ENCODE data around the gene GIPC1. TPM values are rescaled to one million over a fixed set of nuclear protein-coding genes. Genes with fewer than 3 reads are reported as not detected.

Gene GIPC1
- total RNA-seq, 1 donor: 155 TPM

DNA sequence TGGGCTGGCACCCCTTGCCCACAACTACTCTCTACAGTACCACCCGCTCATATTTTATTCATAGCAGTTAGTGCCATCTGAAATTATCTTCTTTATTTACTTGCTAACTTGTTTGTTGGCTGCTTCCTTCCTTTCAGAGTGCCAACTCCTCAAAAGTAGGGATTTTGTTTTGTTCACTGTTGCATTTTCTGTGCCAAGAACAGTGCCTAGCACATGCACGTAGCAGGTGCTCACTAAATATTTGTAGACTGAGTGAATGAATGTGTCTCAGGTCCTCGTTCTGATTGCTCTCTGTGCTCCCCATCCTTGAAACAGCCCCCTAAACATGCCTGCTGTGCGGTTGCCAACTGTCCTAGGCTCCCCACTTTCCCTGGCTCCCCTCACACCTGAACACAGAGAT is 1.5 kb downstream of the GIPC1 start:
- TF ChIP-seq, protein P1, sequence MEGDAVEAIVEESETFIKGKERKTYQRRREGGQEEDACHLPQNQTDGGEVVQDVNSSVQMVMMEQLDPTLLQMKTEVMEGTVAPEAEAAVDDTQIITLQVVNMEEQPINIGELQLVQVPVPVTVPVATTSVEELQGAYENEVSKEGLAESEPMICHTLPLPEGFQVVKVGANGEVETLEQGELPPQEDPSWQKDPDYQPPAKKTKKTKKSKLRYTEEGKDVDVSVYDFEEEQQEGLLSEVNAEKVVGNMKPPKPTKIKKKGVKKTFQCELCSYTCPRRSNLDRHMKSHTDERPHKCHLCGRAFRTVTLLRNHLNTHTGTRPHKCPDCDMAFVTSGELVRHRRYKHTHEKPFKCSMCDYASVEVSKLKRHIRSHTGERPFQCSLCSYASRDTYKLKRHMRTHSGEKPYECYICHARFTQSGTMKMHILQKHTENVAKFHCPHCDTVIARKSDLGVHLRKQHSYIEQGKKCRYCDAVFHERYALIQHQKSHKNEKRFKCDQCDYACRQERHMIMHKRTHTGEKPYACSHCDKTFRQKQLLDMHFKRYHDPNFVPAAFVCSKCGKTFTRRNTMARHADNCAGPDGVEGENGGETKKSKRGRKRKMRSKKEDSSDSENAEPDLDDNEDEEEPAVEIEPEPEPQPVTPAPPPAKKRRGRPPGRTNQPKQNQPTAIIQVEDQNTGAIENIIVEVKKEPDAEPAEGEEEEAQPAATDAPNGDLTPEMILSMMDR (IDR thresholded peaks at IDR 0.05; ENCODE audit: insufficient read depth, low read depth, low read length): no peak
- DNase-seq (ENCODE audit: low read depth): no peak

DNA sequence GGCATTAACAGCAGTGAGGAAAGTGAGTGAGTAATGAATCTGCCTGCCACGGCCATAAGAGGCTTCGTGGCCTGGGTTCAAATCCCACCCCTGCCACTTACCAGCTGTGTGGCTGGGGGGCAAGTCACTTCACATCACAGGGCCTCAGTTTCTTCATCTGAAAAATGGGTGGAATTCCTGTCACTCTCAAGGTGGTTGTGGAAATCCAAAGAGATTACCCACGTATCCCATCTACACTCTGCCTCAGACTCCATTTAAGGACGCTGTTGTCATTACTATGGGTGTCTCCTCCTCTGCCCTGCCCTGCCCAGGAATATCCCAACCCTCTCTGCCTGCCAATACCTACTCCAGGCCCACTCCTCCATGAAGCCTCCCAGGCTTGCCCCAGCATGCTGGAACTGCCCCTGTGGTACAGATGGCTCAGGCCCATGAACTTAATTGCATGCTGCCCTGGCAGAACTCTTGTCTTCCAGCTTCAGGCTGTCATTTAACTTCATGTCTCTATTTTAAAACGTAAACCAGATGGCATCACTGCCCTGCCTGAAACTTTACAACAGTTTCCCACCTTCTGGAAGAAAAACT is 3.1 kb downstream of the GIPC1 start:
- no peak for DNase-seq (ENCODE audit: low read depth)
- TF ChIP-seq, protein P1 (IDR thresholded peaks at IDR 0.05; ENCODE audit: insufficient read depth, low read depth, low read length): no peak
- H3K4me3 ChIP-seq (ENCODE audit: low read depth, low read length): no peak overlapping the region

More for the DNA sequence above, 1.5 kb downstream of the GIPC1 start:
- H3K4me3 ChIP-seq (ENCODE audit: low read depth, low read length): peak overlapping the region; percentile 83

DNA sequence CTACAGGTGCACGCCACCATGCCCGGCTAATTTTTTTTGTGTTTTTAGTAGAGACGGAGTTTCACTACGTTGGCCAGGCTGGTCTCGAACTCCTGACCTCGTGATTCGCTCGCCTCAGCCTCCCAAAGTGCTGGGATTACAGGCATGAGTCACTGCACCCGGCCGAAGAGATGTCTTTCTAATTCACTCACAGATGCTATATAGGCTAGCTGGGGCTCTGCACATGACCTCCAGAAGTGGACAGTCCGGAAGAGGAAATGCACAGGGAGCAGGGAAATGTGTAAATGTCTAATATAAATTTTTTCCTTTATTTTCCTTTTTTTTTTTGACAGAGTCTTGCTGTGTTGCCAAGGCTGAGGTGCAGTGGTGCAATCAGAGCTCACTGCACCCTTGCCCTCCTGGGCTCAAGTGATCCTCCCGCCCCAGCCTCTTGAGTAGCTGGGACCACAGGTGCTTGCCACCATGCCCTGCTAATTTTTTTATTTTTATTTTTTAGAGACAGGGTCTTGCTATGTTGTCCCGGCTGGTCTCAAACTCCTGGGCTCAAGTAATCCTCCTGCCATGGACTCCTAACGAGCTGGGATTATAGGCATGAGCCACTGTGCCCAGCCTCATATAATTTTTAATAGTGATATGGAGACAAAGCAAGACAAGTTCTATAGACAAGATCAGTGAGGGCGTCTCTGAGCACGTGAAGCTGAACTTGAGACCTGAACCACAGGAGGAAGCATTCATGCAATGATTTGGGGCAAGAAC is 8.4 kb downstream of the GIPC1 start:
- TF ChIP-seq, protein P1 (IDR thresholded peaks at IDR 0.05; ENCODE audit: insufficient read depth, low read depth, low read length): no peak
- no peak for DNase-seq (ENCODE audit: low read depth)
- no peak overlapping the region for H3K4me3 ChIP-seq (ENCODE audit: low read depth, low read length)

DNA sequence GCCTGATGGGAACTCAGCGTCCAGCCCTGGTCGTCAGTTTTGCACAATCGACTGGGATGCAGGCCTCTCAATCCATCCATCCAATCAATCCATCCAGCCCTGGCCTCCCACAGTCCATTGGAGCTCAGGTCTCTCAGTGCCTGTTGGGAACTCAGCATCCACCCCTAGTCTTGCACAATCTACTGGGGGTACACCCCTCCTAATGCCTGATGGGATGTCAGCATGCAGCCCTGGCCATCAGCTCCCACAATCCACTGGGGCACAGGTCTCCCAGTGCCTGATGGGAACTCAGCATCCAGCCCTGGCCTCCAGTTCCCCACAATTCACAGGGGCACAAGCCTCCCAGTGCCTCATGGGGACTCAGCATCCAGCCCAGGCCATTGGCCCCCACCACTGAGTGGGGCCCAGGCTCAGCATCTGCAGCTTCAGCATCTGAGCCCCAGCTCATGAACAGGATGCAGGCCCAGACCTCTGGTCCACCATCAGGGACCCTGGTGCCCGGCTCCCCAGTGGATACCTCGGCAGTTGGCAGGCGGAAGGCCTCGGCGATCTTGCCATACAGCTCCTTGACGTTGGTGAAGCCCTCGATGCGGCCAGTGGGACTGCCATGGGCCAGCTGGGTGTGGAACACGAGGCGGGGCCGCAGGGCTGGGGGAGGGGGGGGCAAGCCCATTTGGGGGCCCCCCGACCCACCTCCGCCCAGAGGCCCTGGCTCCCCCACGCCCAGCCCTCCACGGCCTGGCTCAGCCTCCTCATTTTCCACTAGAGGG is 13.6 kb downstream of the GIPC1 start:
- H3K4me3 ChIP-seq (ENCODE audit: low read depth, low read length): no peak overlapping the region
- TF ChIP-seq, protein P1 (IDR thresholded peaks at IDR 0.05; ENCODE audit: insufficient read depth, low read depth, low read length): no peak
- DNase-seq (ENCODE audit: low read depth): no peak

DNA sequence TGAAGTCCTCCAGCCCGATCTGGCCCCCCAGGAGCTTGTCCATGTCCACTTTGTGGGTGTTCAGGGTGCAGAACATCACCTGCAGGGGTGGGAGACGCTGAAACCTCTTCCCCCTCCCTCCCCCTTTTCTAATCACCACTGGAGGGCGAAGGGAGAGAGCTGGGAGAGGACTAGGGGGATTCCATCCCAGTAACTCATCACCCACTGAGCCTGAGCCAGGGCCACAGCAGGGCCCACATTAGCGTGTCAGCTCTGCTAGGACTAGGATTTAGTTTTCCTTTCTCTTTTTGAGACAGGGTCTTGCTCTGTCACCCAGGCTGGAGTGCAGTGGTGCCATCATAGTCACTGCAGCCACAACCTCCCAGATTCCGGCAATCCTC is 15.2 kb downstream of the GIPC1 start:
- no peak for DNase-seq (ENCODE audit: low read depth)
- H3K4me3 ChIP-seq (ENCODE audit: low read depth, low read length): no peak overlapping the region
- TF ChIP-seq, protein P1 (IDR thresholded peaks at IDR 0.05; ENCODE audit: insufficient read depth, low read depth, low read length): no peak

DNA sequence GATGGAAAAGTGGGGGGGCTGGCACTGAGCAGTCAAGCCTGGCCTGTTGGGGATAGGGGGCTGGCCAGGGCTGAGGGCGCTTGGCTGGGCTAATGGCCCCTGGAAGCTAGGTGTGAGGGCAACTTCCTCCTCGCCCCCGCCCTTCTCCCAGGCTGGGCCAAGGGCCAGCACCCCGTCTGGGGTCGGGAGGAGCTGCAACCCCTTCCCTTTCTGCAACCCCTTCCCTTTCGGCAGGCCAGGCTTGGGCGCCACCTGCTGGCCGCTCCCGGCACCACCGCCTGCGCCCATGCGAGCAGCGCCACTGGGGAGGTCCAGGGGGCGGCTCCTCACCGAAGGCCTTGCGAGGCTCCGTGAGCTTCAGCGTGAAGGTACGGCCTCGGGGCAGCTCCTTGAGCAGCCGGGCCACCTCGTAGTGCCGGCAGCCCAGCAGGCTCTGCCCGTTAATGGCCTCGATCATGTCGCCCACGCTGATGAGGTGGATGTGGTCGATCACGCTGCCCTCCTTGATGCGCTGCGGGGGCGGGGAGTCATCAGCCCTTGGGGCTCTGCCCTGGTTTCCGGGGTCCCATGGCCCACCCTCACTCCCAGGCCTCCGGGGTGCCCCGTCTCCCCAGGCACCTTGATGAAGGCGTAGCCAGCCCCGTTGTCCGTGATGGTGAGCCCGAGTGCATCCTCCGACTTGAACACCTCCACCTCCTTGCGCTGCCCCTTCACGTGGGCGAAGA is 15.8 kb downstream of the GIPC1 start:
- DNase-seq (ENCODE audit: low read depth): no peak

More for the DNA sequence above, 15.8 kb downstream of the GIPC1 start:
- TF ChIP-seq, protein P1 (IDR thresholded peaks at IDR 0.05; ENCODE audit: insufficient read depth, low read depth, low read length): peak; percentile 82
- no peak overlapping the region for H3K4me3 ChIP-seq (ENCODE audit: low read depth, low read length)
